GM13977 (cell line): Measurements from ENCODE around the gene CHN2.

Source experiments
- DNase-seq: peaks from one replicate; pipeline ENCODE4 v3.0.0; 2012; ENCODE audit warnings: low spot score
- in situ Hi-C: fragments of 300-500 bp; cut with MboI; formaldehyde crosslinking; loops from one replicate; pipeline ENCODE4 v1.12.0; 2022; ENCODE audit warnings: low sequenced_read_pairs, low pct_unique_long_range_greater_than_20kb, mixed read lengths, inconsistent platforms; ENCODE audit not compliant: unreplicated experiment
- TF ChIP-seq, protein P1 (sequence below): IDR thresholded peaks from 2 replicates; pipeline ENCODE4 v1.5.1; 2012; ENCODE audit warnings: mild to moderate bottlenecking, control low read depth; ENCODE audit not compliant: insufficient read depth; ENCODE audit errors: extremely low read depth, missing control alignments

Gene CHN2

DNA sequence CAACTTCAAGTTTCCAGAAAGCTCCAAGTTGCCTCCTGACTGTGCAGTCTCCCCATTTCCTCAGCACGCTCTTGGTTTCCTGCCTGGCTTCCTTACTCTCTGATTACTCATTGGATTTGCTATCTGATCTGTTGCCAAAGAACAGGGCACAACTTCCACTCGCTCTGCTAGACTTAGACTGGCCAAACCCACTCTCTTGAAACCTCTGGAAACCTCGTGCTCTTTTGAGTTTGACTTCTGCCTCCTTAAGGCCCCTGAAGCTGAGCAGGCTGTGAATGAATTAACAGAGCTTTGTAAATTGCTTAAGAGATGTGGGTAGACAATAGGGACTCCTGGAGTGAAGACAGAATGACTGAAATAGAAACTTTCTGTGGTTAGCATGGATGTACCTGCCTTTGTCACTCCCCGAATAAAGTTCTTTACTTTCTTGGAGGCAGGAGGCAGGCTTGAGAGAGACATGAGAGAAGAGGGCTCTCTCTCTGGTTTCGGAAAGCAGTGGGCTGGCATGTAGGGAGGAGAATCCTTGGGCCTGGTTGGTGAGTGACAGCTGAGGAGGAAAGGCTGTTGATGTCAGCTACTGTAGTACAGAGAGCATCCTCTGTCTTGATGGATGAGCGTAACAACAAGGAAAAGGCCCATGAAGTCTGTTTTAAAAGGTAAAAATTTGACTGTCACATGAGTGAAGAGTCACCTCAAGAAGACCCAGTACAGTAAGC lies 70.8 kb downstream of the CHN2 start:
- no peak for DNase-seq
- TF ChIP-seq, protein P1, sequence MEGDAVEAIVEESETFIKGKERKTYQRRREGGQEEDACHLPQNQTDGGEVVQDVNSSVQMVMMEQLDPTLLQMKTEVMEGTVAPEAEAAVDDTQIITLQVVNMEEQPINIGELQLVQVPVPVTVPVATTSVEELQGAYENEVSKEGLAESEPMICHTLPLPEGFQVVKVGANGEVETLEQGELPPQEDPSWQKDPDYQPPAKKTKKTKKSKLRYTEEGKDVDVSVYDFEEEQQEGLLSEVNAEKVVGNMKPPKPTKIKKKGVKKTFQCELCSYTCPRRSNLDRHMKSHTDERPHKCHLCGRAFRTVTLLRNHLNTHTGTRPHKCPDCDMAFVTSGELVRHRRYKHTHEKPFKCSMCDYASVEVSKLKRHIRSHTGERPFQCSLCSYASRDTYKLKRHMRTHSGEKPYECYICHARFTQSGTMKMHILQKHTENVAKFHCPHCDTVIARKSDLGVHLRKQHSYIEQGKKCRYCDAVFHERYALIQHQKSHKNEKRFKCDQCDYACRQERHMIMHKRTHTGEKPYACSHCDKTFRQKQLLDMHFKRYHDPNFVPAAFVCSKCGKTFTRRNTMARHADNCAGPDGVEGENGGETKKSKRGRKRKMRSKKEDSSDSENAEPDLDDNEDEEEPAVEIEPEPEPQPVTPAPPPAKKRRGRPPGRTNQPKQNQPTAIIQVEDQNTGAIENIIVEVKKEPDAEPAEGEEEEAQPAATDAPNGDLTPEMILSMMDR, result no peak
- in situ Hi-C loops, result no loop called here

DNA sequence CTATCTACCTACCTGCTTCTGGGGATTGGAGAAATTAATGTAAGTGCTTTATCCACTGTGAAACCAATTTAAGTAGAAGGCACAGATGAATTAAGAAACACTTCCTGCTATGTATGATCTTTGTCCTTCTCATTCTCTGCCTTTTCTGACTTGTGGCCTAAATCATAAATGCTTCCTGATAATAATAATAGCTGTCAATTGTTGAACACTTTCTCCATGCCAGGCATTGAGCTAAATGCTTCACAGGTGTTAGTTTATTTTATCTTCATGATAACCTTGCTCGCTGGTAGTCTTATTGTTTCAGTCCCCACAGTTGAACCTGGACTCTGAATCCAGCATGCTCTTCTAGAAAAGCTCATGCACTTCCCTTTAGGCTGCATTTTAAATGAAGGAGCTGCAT lies 75.4 kb downstream of the CHN2 start:
- in situ Hi-C loops, result no loop called here

DNA sequence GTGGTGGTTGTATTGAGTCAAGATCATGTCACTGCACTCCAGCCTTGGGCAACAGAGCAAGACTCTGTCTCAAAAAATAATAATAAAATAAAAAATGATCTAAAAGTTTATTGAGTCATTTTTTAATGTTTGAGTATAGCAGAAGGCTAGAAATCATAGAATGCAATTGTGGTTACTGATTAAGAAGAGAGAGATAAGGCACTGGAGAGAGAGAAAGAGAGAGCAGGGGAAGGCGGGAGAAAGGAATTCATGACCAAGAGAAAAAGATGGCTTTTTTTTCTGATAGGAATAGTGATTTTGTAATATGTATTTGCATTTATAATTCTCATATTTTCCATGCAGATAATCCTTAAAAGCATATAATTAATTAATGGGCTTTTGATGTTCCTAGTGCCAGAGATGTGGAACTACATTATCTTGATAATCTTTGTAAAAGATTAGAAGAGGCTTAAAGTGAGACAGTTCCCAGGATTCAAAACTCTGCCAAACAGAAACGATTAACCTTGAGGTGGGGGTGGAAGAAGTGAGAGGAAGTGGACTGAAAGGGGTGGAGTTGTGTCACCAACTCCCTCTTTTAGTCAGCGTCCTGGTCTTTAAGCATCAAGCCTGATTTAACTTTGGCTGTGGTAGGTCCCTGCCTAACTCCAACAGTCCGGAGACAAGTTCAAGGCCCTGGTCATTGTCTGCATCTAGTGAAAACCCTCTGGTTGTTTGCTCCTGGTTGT lies 76.2 kb downstream of the CHN2 start:
- TF ChIP-seq, protein P1, result no peak
- no peak for DNase-seq
- in situ Hi-C loops, result no loop called here

More for the DNA sequence above, 75.4 kb downstream of the CHN2 start:
- no peak for DNase-seq
- TF ChIP-seq, protein P1, result no peak

DNA sequence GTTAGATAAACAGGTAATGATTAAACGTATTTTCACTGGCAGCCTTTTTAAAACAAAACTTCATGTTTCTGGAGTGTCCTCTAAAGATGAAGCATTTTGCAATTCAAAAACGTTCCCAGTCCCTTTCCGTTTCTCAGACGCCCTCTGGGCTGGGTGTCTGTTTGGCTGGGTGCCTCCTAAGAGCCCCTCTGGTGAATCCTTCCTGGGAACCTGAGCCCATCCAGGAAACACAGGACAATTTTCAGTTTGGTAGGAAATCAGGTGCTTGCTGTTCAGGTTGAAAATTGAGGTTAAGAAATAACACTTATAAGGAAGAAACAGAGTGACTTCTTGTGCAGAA lies 76.7 kb downstream of the CHN2 start:
- no peak for DNase-seq
- in situ Hi-C loops, result no loop called here
- TF ChIP-seq, protein P1, result no peak

DNA sequence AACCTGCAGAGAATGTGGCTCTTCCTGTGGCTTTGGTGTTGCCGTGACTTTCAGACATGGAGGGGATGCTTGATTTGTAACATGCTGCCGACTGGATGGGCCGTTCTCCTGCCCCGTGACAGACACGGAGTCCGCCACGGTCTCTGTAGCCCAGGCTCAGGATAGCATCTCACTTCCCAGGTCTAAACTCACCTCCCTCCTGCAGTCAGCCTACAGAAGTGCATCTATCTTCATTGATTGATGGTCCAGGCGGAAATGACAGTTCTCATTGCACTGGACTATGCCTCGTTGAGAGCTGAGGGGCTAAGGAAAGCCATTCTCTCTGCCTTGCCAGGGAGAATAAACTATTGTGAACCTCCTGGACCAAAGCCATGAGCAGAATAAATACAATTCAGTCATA lies 77.5 kb downstream of the CHN2 start:
- in situ Hi-C loops, result no loop called here
- DNase-seq, result no peak
- TF ChIP-seq, protein P1, result no peak

DNA sequence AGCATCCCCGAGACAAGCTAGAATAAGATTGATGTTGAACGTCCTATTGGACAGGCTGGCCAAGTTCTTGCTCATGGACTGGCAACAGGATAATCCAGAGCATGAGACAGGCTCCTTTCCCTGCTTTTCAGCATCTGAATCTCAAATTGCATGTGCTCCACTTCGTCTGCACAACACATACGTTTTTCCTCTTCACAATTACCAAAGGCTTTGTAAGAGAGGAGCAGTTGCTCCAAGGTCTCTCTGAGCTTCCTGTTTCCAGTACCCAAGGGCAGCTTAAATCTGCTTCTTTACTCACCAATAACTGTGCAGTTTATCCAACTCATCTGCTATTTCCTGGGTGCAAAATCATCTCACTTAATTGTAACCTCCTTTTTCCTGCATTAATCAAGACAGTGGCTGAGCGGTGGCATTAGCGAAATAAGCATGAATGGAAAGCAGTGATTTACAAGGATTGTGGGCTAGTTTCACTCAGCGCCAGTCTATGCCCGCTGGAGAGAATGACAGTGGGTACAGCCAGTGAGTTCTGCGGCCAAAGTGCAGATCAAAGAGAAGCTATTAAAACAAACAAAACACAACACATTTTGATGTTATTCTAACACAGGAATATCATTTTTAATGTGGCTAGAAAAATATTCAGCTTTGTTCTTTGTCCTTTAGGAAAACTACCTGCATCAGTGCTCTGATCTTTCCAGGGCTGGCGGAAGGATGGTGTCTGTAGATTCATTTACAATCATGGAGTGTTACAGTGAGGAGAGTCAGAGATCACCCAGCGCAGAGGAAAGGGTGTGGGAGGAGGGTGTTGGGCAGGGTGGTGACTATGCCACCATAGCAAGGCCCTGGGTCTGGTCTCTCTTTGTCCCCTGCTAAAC lies 79.8 kb downstream of the CHN2 start:
- no peak for DNase-seq
- in situ Hi-C loops, result no loop called here
- TF ChIP-seq, protein P1, result no peak
